ENCODE results near the gene TCEA2.

Gene TCEA2

DNA sequence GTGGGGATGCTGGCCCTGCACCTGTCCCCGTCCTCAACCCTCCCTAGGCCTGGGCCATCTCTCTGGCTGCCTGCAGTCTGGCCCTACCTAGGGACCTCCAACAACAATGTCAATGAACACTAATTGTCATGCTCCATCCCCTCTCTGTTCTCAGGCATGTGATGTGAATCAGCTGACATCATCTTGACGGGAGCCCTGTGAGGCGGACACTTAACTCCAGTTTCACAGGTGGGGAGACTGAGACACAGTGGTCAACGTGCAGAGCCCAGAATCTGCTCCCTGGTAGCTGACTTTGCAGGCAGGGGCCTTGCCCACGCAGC lies 762 bp upstream of the TCEA2 start:
- TF ChIP-seq TEAD4 (IDR thresholded peaks at IDR 0.05) = no peak

DNA sequence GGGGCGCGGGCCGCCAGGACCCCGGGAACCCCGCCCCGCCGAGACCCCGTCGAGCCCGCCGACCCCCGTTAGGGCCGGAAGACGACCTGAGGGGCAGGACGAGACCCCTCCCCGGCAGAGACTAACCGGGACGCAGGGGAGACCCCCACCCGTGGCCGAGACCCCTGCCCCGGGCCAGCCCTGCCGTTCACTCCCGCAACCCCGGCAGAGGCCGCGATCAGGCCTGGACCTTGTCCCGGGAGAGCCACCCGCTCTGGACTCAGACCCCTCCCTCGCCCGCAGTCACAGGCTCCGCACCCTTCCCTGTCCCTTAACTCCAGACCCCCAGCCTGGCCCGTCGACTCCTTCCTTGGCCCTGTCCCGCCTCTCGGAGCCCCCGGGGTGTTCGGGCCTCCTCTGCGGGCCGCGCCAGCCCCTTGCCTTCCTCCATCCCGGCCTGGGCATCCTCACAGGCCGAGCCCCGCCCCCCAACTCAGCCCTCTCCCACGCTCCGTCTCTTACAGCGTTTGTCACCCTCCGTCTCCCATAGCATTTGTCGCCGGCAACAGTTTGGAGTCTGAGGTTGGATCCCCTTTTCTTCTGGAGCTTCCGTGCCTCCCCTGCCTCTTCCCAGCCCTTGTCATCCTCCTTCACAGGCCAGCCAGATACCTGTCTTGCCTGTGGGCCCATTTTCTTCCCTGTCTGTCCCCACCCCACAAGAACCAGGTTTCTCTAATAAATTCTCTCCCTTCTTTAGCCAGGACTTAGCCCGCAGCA lies 569 bp downstream of the TCEA2 start:
- TF ChIP-seq ZBTB7A (IDR thresholded peaks at IDR 0.05; ENCODE audit: low read depth) (peak; percentile 67), CREB1 (IDR thresholded peaks at IDR 0.05; ENCODE audit: low read depth) (no peak), TCF12 (IDR thresholded peaks at IDR 0.05; ENCODE audit: low read depth) (no peak)

DNA sequence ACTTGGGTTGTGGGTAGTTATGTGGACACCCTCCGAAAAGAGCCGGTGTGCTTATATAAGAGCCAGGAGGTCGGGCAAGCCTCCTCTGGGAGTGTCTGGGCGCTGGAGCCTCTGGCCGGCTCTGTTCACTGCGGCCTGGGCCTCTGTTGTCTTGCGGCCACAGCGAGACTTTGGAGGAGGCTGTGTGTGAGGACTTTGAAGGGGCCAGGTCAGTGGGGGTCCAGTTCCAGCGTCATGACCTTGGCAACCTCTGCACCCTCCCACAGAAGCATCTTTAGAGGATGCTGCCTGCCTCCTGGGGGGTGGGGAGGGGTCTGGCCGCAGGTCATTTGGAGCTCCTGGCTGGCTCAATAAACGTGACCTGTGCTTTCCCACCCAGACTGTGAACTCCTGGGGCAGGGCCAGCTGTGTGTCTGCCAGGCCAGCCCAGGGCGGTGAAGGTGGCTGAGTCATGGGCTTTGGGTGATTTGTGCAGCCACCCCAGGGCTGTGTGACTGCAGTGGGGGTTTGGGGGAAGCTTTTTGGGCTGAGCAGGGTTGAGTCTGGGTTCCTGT lies 1.2 kb downstream of the TCEA2 start:
- TF ChIP-seq NFIC (IDR thresholded peaks at IDR 0.05) (no peak), ZBTB7A (IDR thresholded peaks at IDR 0.05; ENCODE audit: low read depth) (0 out of 2 replicates have a peak, but pooled peaks have one; percentile 41)

DNA sequence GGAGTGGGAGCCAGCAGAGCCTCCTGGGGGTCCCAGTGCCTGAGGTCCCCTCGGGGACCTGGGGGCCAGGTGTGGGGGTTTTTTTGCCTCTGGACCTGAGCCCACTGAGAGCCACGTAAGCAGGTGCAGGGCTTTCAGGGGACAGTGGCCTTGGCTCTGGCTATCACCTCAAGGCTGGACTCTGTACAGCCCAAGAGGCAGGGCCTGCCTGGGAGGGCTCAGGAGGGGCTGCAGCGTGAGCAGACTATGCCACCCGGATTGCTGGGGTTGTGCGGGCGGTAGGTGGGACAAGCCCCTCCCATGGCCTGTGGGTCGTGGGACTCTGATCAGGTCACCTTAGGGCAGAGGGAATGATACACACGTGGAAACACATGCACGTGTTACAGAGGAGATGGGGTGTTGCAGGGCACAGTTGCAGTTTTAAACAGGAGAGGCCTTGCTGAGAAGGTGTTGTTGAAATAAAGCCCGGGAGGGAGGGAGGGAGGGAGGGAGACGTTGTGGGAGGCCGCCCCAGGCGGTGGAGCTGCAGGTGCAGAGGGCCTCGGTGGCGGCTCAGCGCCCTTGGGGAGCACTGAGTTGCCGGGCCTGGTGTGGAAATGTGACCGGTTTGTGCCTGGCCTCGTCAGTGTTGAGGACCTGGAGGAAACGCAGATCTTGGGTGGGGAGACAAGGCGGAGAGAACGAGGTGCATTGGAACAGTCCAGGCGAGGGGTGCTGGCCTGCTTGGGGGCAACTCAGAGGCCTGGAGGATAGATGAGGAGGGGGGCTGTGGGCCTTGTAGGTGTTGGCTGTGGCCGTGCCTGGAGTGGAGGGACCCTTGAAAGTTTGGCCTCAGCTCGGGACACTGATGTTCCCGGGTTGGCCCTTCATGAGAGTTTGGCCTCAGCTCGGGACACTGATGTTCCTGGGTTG lies 2.3 kb downstream of the TCEA2 start:
- TF ChIP-seq TCF12 (IDR thresholded peaks at IDR 0.05; ENCODE audit: low read depth) (no peak), FOXM1 (IDR thresholded peaks at IDR 0.05; ENCODE audit: borderline replicate concordance, low read depth) (no peak), CEBPB (IDR thresholded peaks at IDR 0.05) (no peak), EGR1 (IDR thresholded peaks at IDR 0.05) (no peak), CREB1 (IDR thresholded peaks at IDR 0.05; ENCODE audit: low read depth) (no peak), ZBTB7A (IDR thresholded peaks at IDR 0.05; ENCODE audit: low read depth) (no peak), TAF1 (IDR thresholded peaks at IDR 0.05; ENCODE audit: low read depth) (no peak), YY1 (IDR thresholded peaks at IDR 0.05; ENCODE audit: low read depth) (no peak), RAD21 (IDR thresholded peaks at IDR 0.05; ENCODE audit: low read depth) (no peak), NFIC (IDR thresholded peaks at IDR 0.05) (no peak), TEAD4 (IDR thresholded peaks at IDR 0.05) (no peak), EP300 (IDR thresholded peaks at IDR 0.05; ENCODE audit: borderline replicate concordance) (no peak)
- TF ChIP-seq, protein P1, sequence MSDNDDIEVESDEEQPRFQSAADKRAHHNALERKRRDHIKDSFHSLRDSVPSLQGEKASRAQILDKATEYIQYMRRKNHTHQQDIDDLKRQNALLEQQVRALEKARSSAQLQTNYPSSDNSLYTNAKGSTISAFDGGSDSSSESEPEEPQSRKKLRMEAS (IDR thresholded peaks at IDR 0.05) = no peak
- TF ChIP-seq, protein P2, sequence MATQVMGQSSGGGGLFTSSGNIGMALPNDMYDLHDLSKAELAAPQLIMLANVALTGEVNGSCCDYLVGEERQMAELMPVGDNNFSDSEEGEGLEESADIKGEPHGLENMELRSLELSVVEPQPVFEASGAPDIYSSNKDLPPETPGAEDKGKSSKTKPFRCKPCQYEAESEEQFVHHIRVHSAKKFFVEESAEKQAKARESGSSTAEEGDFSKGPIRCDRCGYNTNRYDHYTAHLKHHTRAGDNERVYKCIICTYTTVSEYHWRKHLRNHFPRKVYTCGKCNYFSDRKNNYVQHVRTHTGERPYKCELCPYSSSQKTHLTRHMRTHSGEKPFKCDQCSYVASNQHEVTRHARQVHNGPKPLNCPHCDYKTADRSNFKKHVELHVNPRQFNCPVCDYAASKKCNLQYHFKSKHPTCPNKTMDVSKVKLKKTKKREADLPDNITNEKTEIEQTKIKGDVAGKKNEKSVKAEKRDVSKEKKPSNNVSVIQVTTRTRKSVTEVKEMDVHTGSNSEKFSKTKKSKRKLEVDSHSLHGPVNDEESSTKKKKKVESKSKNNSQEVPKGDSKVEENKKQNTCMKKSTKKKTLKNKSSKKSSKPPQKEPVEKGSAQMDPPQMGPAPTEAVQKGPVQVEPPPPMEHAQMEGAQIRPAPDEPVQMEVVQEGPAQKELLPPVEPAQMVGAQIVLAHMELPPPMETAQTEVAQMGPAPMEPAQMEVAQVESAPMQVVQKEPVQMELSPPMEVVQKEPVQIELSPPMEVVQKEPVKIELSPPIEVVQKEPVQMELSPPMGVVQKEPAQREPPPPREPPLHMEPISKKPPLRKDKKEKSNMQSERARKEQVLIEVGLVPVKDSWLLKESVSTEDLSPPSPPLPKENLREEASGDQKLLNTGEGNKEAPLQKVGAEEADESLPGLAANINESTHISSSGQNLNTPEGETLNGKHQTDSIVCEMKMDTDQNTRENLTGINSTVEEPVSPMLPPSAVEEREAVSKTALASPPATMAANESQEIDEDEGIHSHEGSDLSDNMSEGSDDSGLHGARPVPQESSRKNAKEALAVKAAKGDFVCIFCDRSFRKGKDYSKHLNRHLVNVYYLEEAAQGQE (IDR thresholded peaks at IDR 0.05; ENCODE audit: low read depth) = no peak
- TF ChIP-seq, protein P3, sequence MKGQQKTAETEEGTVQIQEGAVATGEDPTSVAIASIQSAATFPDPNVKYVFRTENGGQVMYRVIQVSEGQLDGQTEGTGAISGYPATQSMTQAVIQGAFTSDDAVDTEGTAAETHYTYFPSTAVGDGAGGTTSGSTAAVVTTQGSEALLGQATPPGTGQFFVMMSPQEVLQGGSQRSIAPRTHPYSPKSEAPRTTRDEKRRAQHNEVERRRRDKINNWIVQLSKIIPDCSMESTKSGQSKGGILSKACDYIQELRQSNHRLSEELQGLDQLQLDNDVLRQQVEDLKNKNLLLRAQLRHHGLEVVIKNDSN (IDR thresholded peaks at IDR 0.05) = no peak

DNA sequence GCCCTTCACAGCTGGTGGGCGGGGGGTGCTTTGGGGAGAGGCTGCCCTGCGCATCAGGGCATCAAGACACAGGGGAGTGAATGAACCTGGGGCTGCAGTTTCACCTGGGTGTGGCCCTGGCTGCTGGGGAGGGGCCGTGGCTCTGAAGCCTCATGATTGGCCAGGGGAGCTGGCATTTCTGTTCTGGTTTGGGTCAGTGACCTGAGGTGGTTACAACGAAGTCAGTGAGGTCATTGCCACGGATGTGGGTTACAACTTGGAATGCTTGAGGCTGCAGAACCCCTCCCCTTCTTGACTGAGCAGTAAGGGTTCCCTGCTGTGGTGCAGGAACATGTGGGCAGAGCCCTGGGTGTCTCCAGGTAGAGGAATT lies 3.0 kb downstream of the TCEA2 start:
- TF ChIP-seq TEAD4 (IDR thresholded peaks at IDR 0.05) = peak; percentile 56
- TF ChIP-seq ZBTB7A (IDR thresholded peaks at IDR 0.05; ENCODE audit: low read depth) = no peak; the same call in 1 of the 2 replicates
- 0 out of 2 replicates have a peak, but pooled peaks have one; percentile 34 for TF ChIP-seq EP300 (IDR thresholded peaks at IDR 0.05; ENCODE audit: borderline replicate concordance)
- no peak for TF ChIP-seq FOXM1 (IDR thresholded peaks at IDR 0.05; ENCODE audit: borderline replicate concordance, low read depth)
- no peak for TF ChIP-seq CEBPB (IDR thresholded peaks at IDR 0.05)
- TF ChIP-seq TCF12 (IDR thresholded peaks at IDR 0.05; ENCODE audit: low read depth) = 0 out of 2 replicates have a peak, but pooled peaks have one; percentile 20
- TF ChIP-seq, protein P2 (IDR thresholded peaks at IDR 0.05; ENCODE audit: low read depth) = no peak
- 0 out of 2 replicates have a peak, but pooled peaks have one; percentile 43 for TF ChIP-seq CREB1 (IDR thresholded peaks at IDR 0.05; ENCODE audit: low read depth)
- TF ChIP-seq YY1 (IDR thresholded peaks at IDR 0.05; ENCODE audit: low read depth) = 0 out of 2 replicates have a peak, but pooled peaks have one; percentile 8
- TF ChIP-seq EGR1 (IDR thresholded peaks at IDR 0.05) = no peak
- TF ChIP-seq, protein P1 (IDR thresholded peaks at IDR 0.05) = peak; percentile 66
- TF ChIP-seq RAD21 (IDR thresholded peaks at IDR 0.05; ENCODE audit: low read depth) = no peak

DNA sequence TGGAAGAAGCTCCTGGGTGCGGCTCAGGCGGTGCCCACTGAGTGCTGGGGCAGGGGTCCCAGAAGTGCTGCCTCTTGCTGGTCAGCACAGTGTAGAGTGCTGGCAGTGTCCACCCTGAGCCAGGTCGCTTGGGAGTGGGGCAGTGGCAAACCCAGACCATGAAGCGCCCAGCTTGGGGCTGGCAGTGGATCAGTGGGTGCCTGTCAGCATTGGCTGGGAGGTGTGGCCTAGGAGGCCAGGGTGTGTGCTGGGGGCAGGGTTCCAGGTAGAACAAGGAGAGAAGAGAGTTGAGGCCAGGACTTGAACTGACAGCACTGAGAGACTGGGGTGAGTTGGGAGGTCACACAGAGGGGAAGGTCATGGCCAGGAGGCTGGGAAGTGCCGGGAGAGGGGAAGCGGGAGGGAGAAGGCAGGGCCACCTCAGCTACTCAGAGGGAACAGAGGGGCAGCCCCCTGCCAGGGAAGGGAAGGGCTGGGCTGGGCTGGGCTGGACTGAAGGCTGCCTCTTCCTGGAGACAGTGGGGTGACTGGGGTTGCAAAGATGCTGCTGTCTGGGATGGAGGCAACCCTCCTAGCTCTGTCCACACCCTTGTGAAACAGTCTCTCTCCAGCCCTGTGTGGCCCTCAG lies 4.1 kb downstream of the TCEA2 start:
- TF ChIP-seq TCF12 (IDR thresholded peaks at IDR 0.05; ENCODE audit: low read depth) (no peak), EP300 (IDR thresholded peaks at IDR 0.05; ENCODE audit: borderline replicate concordance) (no peak), TAF1 (IDR thresholded peaks at IDR 0.05; ENCODE audit: low read depth) (no peak), RAD21 (IDR thresholded peaks at IDR 0.05; ENCODE audit: low read depth) (no peak), FOXM1 (IDR thresholded peaks at IDR 0.05; ENCODE audit: borderline replicate concordance, low read depth) (no peak), EGR1 (IDR thresholded peaks at IDR 0.05) (no peak), NFIC (IDR thresholded peaks at IDR 0.05) (no peak)
- TF ChIP-seq, protein P3 (IDR thresholded peaks at IDR 0.05) = no peak

Data from Ishikawa (cell line).